AG04450 (cell line): ENCODE data around the gene ADGRA1. TPM values are rescaled to one million over a fixed set of nuclear protein-coding genes. Genes with fewer than 3 reads are reported as not detected.

Experiments
- CTCF ChIA-PET: fragments of 300-600, 350-600 bp; formaldehyde crosslinking; extraction: SDS; loops from one replicate; lab custom pipeline; 2022; ENCODE audit warnings: antibody characterized with exemption, inconsistent platforms; lab: Charles Lee
- POLR2A ChIA-PET: fragments of 350-600 bp; formaldehyde crosslinking; extraction: SDS; loops from one replicate; lab custom pipeline; 2021; ENCODE audit warnings: antibody characterized with exemption, inconsistent platforms; lab: Yijun Ruan, JAX
- DNase-seq: peaks from one replicate; pipeline ENCODE4 v3.0.0-alpha.2; 2011; ENCODE audit warnings: low read depth, low spot score
- H3K27ac ChIP-seq: one replicate; pipeline ENCODE4 v1.5.1; 2012; ENCODE audit warnings: low read depth, low read length, control low read depth
- H3K27me3 ChIP-seq: one replicate; pipeline ENCODE4 v1.6.0; 2012; ENCODE audit warnings: low read length; ENCODE audit not compliant: control insufficient read depth, insufficient read depth
- H3K4me3 ChIP-seq: 2 replicates; pipeline ENCODE4 v1.5.1; 2011; ENCODE audit warnings: mild to moderate bottlenecking, low read depth, low read length, control low read depth
- H3K9me3 ChIP-seq: 2 replicates; pipeline ENCODE4 v1.5.1; 2012; ENCODE audit warnings: low read length; ENCODE audit not compliant: control insufficient read depth, insufficient read depth
- CTCF ChIP-seq: IDR thresholded peaks from 2 replicates; pipeline ENCODE4 v1.5.1; 2011; ENCODE audit warnings: low read depth, low read length, control low read depth, inconsistent platforms
- polyA plus RNA-seq: library from polyadenylated mRNA; depleted of rRNA; stranded (reverse); fragments of >200 nt; gene quantifications from 2 replicates; pipeline ENCODE4 v1.2.3, GENCODE V29; 2011

ADGRA1 gene
- polyA plus RNA-seq, 1 experiment, result not detected

DNA sequence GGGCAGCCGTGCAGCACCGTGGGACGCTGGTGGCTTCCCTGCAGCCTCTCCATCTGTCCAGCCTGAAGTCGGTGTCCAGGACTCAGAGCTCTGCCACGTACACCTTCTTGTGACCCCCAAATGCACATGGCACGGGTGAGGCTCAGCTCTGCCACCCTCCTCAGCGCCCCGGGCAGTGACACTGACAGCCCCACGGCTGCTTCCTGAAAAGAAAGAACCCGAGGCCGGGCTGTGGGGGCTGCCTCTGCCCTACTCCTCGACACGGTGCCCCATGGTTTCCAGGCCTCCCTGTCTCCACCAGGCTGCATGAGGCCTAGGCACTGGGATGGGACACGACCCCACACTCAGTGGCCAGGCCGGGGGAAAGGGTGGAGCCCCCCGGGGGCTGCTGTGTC, 13.7 kb downstream of the ADGRA1 start:
- ChIA-PET POLR2A (no interaction called here), CTCF (no interaction called here)
- Histone ChIP-seq H3K9me3 (peaks cover 20% of the 10 kb centered on the region), H3K27ac (no peak overlapping the region), H3K4me3 (no peak overlapping the region), H3K27me3 (peaks cover 4% of the 10 kb centered on the region)
- no peak for TF ChIP-seq CTCF
- DNase-seq, result no peak

DNA sequence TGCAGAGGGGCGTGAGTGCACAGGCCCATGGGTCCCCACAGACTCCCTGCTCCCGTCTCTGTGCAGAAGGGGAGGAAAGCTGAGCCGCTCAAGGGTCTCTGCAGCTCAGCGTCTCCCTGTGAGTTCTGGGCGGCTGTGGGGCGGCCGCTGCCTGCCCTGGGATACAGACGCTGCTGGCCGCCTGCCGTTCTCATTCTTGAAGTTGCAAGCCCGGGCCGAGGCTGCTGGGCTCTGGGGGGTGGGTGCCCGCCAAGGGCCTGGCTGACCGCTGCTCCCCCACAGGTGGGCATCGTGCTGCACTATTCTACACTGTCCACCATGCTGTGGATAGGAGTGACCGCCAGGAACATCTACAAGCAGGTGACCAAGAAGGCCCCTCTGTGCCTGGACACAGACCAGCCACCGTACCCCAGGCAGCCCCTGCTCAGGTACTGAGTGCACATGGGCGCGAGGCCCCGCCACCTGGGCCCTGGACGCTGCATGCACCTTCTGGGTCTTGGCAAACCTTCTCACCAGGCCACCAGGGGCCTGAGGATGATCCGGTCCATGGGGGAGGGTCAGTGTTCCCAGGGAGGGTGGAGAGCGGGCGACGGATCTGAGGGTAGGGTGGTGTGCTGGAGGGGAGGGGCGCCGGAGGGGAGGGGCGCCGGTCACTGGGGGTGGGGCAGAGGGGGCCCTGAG, 14.8 kb downstream of the ADGRA1 start:
- Histone ChIP-seq H3K4me3 (no peak overlapping the region), H3K27ac (no peak overlapping the region), H3K27me3 (peaks cover 4% of the 10 kb centered on the region), H3K9me3 (peaks cover 28% of the 10 kb centered on the region)
- TF ChIP-seq CTCF, result no peak
- CTCF ChIA-PET, result no interaction called here
- POLR2A ChIA-PET, result no interaction called here
- no peak for DNase-seq

DNA sequence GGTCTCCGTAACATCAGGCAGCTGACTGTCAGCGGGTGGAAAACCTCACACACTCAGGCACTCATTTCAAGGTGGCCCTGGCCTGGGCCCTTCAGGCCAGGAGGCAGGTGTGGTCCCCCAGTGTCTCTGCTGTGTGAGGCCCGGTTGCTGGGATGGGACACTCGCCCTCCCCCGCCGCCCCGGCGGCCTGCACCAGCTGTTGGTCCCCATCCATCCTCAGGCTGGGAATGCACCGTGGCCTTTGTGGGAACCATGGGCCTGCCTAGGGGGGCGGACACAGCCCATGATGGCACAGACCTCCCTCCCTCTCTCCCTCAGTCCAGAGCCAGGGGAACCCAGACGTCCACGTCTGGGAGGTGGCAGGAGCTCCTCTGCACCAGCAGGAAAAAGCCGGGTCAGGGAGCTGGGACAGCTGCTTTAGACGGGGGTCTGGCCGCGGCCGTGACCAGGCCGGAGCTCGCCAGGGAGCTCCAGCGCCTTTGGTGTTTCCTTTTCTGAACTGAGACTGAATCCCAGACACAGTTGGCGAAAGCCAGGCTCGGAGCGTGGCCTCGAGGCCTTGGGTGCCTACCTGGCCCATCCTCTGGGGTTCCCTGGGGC, 15.7 kb downstream of the ADGRA1 start:
- H3K27ac ChIP-seq, result no peak overlapping the region

DNA sequence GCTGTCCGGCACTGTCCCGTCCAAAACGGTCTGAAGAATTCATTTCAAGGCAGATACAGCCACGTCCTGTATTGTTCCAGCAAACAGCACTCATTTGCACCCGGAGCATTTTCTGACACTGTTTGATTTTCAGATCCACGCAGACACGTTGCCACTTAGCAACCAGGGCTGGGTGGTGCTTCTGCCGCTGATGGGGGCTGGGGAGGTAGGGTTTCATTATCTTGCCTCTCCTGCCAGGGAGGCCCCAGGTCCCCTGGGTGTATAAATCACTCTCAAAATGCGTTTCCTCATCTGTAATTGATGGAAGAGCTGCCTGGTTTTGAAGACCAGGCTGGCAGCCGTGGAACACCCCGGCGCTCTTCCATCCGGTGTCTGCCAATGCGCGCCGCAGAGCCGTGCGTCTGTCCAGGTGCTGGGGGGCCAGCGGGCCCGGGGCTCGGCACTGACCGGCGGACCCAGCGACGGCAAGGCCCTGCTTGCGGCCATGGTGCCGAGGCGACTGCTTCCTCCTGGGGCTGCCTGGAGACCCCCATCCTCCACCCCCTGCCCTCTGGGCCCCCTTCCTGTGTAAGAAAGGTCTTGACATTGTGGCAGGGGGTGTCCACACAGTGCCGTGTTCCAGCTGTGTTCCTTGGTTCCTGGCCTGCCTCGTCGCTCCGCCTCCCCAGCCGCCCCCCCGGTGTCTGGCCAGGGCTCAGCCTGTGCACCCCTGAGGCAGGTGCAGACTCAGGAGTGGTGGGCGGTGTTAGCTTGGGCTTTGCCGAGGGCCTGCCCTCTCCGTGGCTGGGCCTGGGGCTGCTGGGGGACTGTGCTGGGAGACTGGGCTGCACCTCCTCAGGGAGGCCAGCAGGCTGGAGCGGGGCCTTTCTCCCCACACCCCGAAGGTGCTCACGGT, 16.6 kb downstream of the ADGRA1 start:
- no peak for TF ChIP-seq CTCF
- Histone ChIP-seq H3K4me3 (no peak overlapping the region), H3K27me3 (peaks cover 4% of the 10 kb centered on the region), H3K9me3 (peaks cover 45% of the 10 kb centered on the region), H3K27ac (no peak overlapping the region)
- no peak for DNase-seq
- POLR2A ChIA-PET, result no interaction called here
- CTCF ChIA-PET, result no interaction called here

More for the DNA sequence above, 15.7 kb downstream of the ADGRA1 start:
- no peak for DNase-seq
- no peak for TF ChIP-seq CTCF
- Histone ChIP-seq H3K4me3 (no peak overlapping the region), H3K9me3 (peaks cover 37% of the 10 kb centered on the region), H3K27me3 (peaks cover 4% of the 10 kb centered on the region)
- ChIA-PET POLR2A (no interaction called here), CTCF (no interaction called here)
